Activated CD4-positive, alpha-beta T cell treated with anti-CD3 and anti-CD28 coated beads, Interleukin-2, amount 50 U/mL, for 4 hours (primary cell): ENCODE measurements around the gene HABP4.

Source experiments
- DNase-seq, 2 experiments: peaks; one replicate each; pipeline ENCODE4 v3.0.0-alpha.2; 2020

HABP4 gene, protein sequence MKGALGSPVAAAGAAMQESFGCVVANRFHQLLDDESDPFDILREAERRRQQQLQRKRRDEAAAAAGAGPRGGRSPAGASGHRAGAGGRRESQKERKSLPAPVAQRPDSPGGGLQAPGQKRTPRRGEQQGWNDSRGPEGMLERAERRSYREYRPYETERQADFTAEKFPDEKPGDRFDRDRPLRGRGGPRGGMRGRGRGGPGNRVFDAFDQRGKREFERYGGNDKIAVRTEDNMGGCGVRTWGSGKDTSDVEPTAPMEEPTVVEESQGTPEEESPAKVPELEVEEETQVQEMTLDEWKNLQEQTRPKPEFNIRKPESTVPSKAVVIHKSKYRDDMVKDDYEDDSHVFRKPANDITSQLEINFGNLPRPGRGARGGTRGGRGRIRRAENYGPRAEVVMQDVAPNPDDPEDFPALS

GRCh38 chr9:96449845-96450612, at the start of gene HABP4:
Gene HABP4 (plus strand): TSS chr9:96450169. CDS start chr9:96450280, 111 bp downstream.
- DNase-seq, result peak; percentile 92 to 94

- no peak for DNase-seq
Measured at GRCh38 chr9:96408409-96409280, 41.3 kb upstream of the HABP4 start.

- no peak for DNase-seq
Measured at GRCh38 chr9:96411129-96411838, 38.7 kb upstream of the HABP4 start.

GRCh38 chr9:96412174-96412913, 37.6 kb upstream of the HABP4 start:
- DNase-seq, result no peak

GRCh38 chr9:96413302-96414221, 36.4 kb upstream of the HABP4 start:
- DNase-seq, result peak in 1 of 2 experiments; percentile 13

DNA sequence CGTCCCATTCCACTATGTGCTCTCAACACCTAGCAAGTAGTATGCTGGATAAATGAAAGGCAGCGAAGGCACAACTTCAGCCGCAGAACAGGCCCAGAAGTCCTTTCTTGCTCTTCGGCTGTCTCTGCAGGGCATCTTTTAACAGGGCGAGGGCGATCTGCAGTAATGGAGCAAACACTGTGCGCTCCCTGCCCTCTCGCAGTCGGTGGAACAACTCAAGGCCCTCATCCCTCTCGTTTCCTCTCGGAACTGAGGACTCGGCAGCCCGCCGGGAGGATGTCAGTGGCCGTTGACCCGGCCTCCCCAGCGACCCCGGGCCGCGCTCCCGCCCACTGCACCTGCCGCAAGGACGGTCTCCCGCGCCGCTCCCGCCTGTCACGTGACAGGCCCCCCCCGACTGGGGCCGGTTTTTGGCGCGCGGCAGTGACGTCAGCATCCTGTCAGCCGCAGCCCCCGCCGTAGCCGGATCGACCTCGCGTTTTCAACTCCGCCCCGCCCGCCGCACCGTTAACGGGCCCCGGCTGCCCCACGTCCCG, 32.9 kb upstream of the HABP4 start:
- peak; percentile 87 to 91 for DNase-seq

GRCh38 chr9:96417661-96418082, 32.3 kb upstream of the HABP4 start:
- DNase-seq, result peak; percentile 18 to 28

DNA sequence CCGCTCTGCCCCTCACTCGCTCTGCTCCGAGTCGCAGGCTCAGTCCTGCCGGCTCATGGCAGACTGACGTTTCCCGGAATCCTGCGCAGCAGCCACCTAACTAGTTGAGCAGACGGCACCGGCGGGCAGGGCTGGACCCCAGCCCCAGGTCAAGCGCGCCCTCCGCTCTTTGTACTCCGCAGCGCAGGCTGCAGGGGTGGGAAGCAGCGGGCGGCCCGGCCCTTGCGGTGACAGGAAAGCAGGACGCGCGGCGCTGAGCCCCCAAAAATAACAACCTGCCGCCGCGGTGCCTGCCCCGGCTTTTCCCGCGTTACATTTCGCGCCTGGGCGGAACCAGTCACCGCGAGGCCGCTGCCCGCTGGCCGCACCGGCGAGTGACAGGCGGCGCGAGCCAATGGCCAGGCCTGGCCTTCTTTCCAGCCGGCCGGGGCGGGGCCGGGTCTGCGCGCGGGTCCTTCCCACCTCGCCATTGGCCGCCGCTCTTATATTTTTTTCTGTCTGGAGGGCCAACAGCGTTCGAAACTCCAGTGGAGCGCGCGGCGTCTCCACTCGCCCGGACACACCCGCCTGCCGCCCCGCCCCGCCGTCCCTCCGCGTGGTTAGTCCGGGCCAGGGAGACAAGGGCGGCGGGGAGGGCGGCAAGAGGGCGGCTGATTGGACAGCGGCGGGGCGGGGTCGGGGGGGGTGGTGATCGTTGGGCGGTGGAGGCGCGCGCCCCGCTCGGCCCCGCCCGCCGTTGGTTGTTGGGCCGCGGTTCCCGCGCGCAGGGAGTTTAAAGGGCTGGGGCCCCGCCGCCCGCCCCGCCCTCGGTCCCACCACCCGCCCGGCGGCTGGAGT, 31.7 kb upstream of the HABP4 start, which contains the start of gene ZNF367:
TSS of gene ZNF367 (minus strand) at position 288 of the 837 bp plus-strand sequence. CDS start 338 bp downstream, outside the sequence.
- peak; percentile 87 to 89 for DNase-seq

DNA sequence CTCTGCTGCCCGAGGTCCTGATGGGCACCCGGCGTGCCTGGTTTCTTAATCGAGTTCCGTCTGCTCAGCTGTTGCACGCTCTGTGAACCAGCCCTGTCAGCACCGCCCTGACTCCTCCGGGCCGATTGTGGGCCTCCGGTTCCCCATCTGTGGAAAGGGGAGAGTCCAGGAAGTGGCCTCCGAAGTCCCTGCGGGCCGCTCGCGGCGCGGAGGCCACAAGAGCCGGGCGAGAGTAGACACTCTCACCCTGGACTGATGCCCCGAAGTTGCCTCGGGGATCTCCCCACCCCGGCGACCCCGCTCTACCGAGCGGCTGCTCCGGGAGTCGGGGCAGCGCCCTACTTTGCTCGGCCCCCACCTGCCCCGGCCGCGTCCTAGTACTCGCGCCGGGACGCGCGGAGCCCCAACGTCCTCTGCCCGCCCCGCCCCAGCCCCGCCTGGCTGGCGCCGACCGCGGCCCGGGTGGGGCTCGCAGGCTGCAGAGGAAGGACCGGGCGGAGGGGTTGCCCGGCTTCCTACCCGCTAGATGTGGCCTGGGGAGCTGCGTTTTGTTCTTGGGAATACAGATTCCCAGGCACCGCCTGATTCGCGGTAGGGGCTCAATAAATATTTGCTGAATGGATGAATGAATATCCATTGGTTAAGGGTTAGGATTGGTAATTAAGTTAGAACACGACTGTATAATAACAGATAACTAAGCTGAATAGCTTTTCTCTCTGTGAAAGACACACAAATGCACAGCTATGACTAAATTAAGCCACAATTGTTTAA, 30.9 kb upstream of the HABP4 start:
- peak in 1 of 2 experiments; percentile 11 for DNase-seq

DNA sequence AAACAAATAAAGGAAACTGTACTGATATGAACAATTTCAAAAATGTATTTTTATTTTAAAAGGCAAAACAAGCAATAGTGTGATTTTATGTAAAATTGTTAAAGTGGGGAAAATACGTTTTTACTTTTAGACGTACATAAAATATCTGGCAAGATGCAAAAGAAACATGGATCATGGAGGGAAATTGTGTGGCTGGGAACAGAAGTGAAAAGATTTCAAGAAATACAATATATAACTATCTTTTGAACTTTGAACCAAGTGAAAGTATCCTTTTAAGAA, 30.3 kb upstream of the HABP4 start:
- DNase-seq, result no peak

DNA sequence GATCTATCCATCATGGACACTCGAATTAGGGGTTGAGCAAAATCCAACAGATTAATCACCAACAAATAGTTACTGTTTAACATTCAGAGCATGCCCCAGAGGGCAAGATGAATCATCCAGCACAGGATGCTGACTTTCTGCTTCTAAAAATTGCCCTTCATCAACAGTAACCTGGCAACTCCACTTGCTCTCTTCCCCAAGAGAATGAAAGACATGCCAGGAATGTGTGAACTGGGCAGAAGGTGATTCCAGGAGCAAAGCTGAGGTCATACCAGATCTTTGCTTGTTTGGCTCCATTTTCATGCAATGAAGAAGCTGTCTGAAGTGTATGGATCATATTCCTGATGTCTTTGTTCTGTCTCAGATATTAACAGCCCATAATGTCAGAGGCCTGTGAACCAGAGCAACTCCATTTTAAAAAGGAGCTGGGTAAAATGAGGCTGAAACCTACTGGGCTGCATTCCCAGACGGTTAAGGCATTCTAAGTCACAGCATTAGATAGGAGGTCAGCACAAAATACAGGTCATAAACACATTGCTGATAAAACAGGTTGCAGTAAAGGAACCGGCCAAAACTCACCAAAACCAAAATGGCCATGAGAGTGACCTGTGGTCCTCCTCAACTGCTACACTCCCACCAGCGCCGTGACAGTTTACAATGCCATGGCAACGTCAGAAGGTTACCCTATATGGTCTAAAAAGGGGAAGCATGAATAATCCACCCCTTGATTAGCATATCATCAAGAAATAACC, 29.3 kb upstream of the HABP4 start:
- no peak for DNase-seq

GRCh38 chr9:96423322-96423984, 26.5 kb upstream of the HABP4 start:
- no peak for DNase-seq

GRCh38 chr9:96423985-96424336, 26.0 kb upstream of the HABP4 start:
- DNase-seq, result no peak

DNA sequence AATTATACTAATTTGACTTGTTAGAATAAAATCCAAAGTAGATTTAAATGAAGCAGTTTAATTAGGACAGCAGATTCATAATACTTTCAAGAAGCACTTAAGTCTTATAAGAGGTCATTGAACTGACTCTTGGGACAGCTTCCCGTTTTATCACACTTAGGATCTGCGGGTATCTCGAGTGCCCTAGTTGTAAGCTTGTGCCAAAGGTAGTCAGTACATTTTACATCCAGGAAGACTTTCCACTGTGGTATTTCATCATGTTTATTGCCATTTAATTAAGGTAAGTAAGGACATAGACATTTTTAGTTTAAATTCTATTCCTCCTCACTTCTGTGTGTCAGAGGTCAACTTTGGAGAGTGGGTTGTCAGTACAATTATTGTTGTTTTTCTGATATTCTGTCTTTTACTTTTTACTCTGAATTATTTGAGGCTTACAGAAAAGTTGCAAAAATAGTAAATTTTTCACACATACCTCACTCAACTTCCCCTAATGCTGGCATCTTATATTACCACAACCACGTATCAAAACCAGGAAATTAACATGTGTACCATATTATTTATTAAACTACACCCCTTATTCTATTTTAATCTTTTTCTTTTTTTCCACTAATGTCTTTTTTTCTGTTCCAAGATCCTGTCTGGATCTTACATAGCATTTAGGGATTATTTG, 24.3 kb upstream of the HABP4 start:
- DNase-seq, result no peak

DNA sequence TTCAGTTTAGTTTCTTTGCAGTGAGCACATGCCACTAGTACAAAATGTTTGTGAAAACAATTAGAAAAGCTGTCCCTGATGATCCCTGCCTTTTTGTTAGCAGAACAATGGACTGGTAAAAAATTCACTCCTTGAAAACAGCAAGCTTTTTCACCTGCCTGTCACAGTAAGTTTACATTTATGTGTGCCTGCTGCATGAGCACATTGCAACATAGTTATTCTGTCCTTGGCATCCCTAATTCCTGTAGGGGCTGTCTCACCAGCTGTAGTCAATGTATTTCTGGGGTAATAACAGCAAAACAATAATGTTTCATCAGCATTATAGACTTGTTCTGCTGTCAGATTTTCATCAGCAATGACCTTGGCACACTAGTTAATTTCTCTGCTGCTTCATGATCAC, 20.2 kb upstream of the HABP4 start:
- DNase-seq, result no peak

DNA sequence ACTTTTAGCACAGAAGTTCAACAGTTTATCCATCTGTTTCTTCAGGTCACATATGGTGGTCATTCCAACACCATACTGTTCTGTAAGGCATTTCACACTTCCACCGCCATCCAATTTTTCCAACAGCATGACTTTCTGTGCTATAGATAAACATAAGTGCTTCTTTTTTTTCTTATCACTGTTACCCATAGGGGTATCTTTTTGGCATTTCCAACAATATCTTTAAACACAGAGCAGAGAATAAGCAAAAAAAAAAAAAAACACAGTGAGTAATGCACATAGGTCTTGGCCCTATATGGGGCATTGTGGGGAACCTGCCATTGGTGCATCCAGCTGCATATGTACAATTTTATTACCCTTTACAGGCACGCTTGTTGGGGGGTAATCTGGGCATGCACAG, 19.6 kb upstream of the HABP4 start:
- no peak for DNase-seq

GRCh38 chr9:96435345-96435744, 14.6 kb upstream of the HABP4 start:
- no peak for DNase-seq
